ENCODE results near the gene GNG7. TPM values are rescaled to one million over a fixed set of nuclear protein-coding genes. Genes with fewer than 3 reads are reported as not detected.
"Not testable (repeated sequence)": the region's sequence is repeated elsewhere in the genome, so short reads cannot be mapped to it uniquely, and the experiment has no call there.

Gene GNG7
- total and polyA plus RNA-seq, 2 donors (not counting 3 experiments of a cell fraction or from before 2014, with no cell fraction given), result 0.29 to 0.84 TPM

DNA sequence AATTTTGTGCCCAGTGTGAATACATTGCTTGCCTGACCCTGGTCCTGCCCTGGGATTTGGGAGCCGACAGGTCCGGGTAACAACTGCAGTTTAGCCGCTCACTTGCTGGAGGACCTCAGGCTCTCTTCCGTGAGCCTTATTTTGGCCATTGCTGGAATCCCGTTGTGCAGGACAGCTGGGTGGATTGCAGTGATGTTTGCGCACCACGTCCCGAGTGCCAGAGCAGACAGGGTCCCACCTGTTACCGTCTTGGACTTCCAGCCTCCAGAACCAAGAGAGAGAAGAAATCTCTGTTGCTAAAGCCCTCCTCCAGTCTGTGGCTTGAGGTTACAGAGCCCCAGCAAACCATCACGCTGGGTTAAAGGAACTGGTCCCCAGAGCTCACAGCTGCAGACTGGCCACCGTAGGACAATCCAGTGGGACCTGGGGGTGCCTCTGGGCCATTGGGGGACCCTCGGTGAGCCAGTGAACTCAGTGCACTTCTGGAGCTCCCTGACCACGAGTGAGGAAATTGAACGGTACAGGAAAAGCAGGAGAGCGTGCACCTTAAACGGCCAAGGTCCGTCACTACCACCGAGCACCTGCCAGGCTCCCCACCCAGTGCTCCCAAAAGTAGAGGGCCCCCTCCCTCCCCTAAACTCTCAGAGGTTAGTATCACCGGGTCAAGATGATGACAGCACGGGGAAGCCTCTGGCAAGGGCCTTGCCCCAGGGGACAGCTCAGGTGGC is 92.9 kb downstream of the GNG7 start:
- FAIRE-seq (no peak), DNase-seq (ENCODE audit: low read depth, low spot score) (no peak)
- Histone ChIP-seq H3K9ac (replicated peaks; ENCODE audit: extremely low read depth, insufficient read depth, low read length) (no peak overlapping the region), H3K4me1 (ENCODE audit: control insufficient read depth, extremely low read depth, insufficient read depth, low read length) (peaks cover 3% of the 10 kb centered on the region), H3K4me2 (ENCODE audit: insufficient read depth, low read length) (no peak overlapping the region), H3K9me3 (replicated peaks; ENCODE audit: control insufficient read depth, insufficient read depth, low read length) (no peaks in the 10 kb centered on the region), H3K9me1 (replicated peaks; ENCODE audit: control insufficient read depth, extremely low read depth, insufficient read depth, low read length) (no peaks in the 10 kb centered on the region), H2AFZ (ENCODE audit: low read depth, low read length) (no peak overlapping the region), H3K4me3 (replicated peaks in 1 of 3; ENCODE audit: insufficient read depth in 1 of 3, low read depth in 1 of 3, low read length in 3 of 3) (no peak overlapping the region), H4K20me1 (replicated peaks; ENCODE audit: control insufficient read depth, extremely low read depth, insufficient read depth, low read length) (no peaks in the 10 kb centered on the region), H3K27ac (ENCODE audit: insufficient read depth, low read depth, low read length) (no peak overlapping the region), H3K79me2 (ENCODE audit: control insufficient read depth, insufficient read depth, low read length) (no peaks in the 10 kb centered on the region), H3K36me3 (ENCODE audit: control insufficient read depth in 2 of 2, extremely low read depth in 1 of 2, insufficient read depth in 2 of 2, low read length in 2 of 2) (no peaks in the 10 kb centered on the region), H3K27me3 (ENCODE audit: control insufficient read depth in 2 of 2, insufficient read depth in 2 of 2, low read length in 2 of 2) (no peaks in the 10 kb centered on the region)
- ChIA-PET POLR2A (interaction anchor here (2.5 kb wide), 1 partner anchor 132 kb away, joined by 81 read pairs; the partner anchor contains the start of gene GADD45B), CTCF (interaction anchor here (0.6 to 6.4 kb wide), 5 partner anchors 10 to 312 kb away, joined by 3 to 209 read pairs (median 3); partner anchors contain the start of genes GADD45B and TIMM13)
- TF ChIP-seq FOS (IDR thresholded peaks at IDR 0.05; ENCODE audit: borderline replicate concordance, insufficient read depth, low read length), result no peak
- TF ChIP-seq POLR2AphosphoS5 (IDR thresholded peaks at IDR 0.05; ENCODE audit: insufficient read depth, low read depth, low read length), result no peak
- no peak for TF ChIP-seq GATA2 (IDR thresholded peaks at IDR 0.05; ENCODE audit: insufficient read depth, insufficient read length, low read depth, low read length)
- TF ChIP-seq JUN (IDR thresholded peaks at IDR 0.05; ENCODE audit: borderline replicate concordance, insufficient read depth, insufficient read length, low read depth), result no peak
- no peak for TF ChIP-seq MYC (IDR thresholded peaks at IDR 0.05; ENCODE audit: low read depth, low read length)
- TF ChIP-seq EZH2 (IDR thresholded peaks at IDR 0.05; ENCODE audit: borderline replicate concordance, low read depth, low read length, severe bottlenecking), result no peak
- TF ChIP-seq, protein P1, sequence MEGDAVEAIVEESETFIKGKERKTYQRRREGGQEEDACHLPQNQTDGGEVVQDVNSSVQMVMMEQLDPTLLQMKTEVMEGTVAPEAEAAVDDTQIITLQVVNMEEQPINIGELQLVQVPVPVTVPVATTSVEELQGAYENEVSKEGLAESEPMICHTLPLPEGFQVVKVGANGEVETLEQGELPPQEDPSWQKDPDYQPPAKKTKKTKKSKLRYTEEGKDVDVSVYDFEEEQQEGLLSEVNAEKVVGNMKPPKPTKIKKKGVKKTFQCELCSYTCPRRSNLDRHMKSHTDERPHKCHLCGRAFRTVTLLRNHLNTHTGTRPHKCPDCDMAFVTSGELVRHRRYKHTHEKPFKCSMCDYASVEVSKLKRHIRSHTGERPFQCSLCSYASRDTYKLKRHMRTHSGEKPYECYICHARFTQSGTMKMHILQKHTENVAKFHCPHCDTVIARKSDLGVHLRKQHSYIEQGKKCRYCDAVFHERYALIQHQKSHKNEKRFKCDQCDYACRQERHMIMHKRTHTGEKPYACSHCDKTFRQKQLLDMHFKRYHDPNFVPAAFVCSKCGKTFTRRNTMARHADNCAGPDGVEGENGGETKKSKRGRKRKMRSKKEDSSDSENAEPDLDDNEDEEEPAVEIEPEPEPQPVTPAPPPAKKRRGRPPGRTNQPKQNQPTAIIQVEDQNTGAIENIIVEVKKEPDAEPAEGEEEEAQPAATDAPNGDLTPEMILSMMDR (IDR thresholded peaks at IDR 0.05; ENCODE audit: extremely low read depth in 1 of 2, insufficient read depth in 1 of 2, low read depth in 1 of 2, low read length in 2 of 2), result no peak
- TF ChIP-seq, protein P2, sequence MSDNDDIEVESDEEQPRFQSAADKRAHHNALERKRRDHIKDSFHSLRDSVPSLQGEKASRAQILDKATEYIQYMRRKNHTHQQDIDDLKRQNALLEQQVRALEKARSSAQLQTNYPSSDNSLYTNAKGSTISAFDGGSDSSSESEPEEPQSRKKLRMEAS (IDR thresholded peaks at IDR 0.05; ENCODE audit: insufficient read depth, insufficient read length), result no peak
- TF ChIP-seq POLR2A (IDR thresholded peaks at IDR 0.05; ENCODE audit: low read depth, low read length), result no peak
- no TSS peak for BruUV-seq (replicated peaks)
- dilution Hi-C loops (cut with MboI; ENCODE audit: extremely low pct_ligation_motif_present, low sequenced_read_pairs) (no loop called here), intact Hi-C loops (cut with micrococcal nuclease) (loop anchor here (2.0 to 10.0 kb wide), 4 partner anchors 27 to 337 kb away; no protein-coding TSS in a partner anchor)

DNA sequence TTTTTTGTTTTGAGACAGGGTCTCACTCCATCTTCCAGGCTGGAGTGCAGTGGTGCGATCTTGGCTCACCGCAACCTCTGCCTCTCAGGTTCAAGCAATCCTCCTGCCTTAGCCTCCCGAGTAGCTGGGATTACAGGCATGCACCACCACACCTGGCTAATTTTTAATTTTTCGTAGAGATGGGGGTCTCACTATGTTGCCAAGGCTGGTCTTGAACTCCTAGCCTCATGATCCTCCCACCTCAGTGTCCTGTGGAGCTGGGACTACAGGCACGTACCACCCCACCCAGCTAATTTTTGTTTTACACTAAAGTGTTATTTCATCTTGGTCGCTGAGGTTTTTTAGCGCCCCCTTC is 93.5 kb downstream of the GNG7 start:
- FAIRE-seq; intact Hi-C loops (cut with micrococcal nuclease): not testable (repeated sequence)
- POLR2A ChIA-PET, result interaction anchor here (2.5 kb wide), 1 partner anchor 132 kb away, joined by 81 read pairs; the partner anchor contains the start of gene GADD45B

More for the DNA sequence above, 93.5 kb downstream of the GNG7 start:
- dilution Hi-C loops (cut with MboI; ENCODE audit: extremely low pct_ligation_motif_present, low sequenced_read_pairs); BruUV-seq (replicated peaks); H3K9ac ChIP-seq (replicated peaks; ENCODE audit: extremely low read depth, insufficient read depth, low read length); H3K9me3 ChIP-seq (replicated peaks; ENCODE audit: control insufficient read depth, insufficient read depth, low read length); H3K79me2 ChIP-seq (ENCODE audit: control insufficient read depth, insufficient read depth, low read length); H3K27me3 ChIP-seq (ENCODE audit: control insufficient read depth in 2 of 2, insufficient read depth in 2 of 2, low read length in 2 of 2); DNase-seq (ENCODE audit: low read depth, low spot score); H3K36me3 ChIP-seq (ENCODE audit: control insufficient read depth in 2 of 2, extremely low read depth in 1 of 2, insufficient read depth in 2 of 2, low read length in 2 of 2); H2AFZ ChIP-seq (ENCODE audit: low read depth, low read length); H3K9me1 ChIP-seq (replicated peaks; ENCODE audit: control insufficient read depth, extremely low read depth, insufficient read depth, low read length); H3K4me2 ChIP-seq (ENCODE audit: insufficient read depth, low read length); H3K4me3 ChIP-seq (replicated peaks in 1 of 3; ENCODE audit: insufficient read depth in 1 of 3, low read depth in 1 of 3, low read length in 3 of 3); H4K20me1 ChIP-seq (replicated peaks; ENCODE audit: control insufficient read depth, extremely low read depth, insufficient read depth, low read length); H3K4me1 ChIP-seq (ENCODE audit: control insufficient read depth, extremely low read depth, insufficient read depth, low read length); H3K27ac ChIP-seq (ENCODE audit: insufficient read depth, low read depth, low read length): not testable (repeated sequence)
- CTCF ChIA-PET, result interaction anchor here (0.6 to 6.4 kb wide), 6 partner anchors 9 to 311 kb away, joined by 3 to 209 read pairs (median 5); partner anchors contain the start of genes GADD45B and TIMM13

Measured in endothelial cell of umbilical vein (primary cell).